K562 (cell line): ENCODE data around the gene RDH11.

Source experiments
- HNRNPLL ChIP-seq: fragments of 200-400 bp; formaldehyde crosslinking; IDR thresholded peaks from 2 replicates; pipeline ENCODE4 v1.6.1; 2017; ENCODE audit warnings: low read length, low read depth, mild to moderate bottlenecking; ENCODE audit not compliant: poor library complexity, severe bottlenecking
- KDM2B ChIP-seq: fragments of 250-450 bp; sonication (Bioruptor Pico); IDR thresholded peaks from 2 replicates; pipeline ENCODE4 v1.8.0; 2021; ENCODE audit warnings: mild to moderate bottlenecking, moderate library complexity
- MAFG ChIP-seq: fragments of 450-650 bp; conservative IDR thresholded peaks from 2 replicates; pipeline ENCODE4 v1.6.1; 2016; ENCODE audit warnings: missing genetic modification characterization, missing compliant biosample characterization
- MGA ChIP-seq: fragments of 450-650 bp; IDR thresholded peaks from 2 replicates; pipeline ENCODE4 v1.6.1; 2016; ENCODE audit warnings: mild to moderate bottlenecking, moderate library complexity
- RAD21 ChIP-seq, 2 experiments: fragments of 250-450 bp in 1 of 2; fragments of 450-650 bp in 1 of 2; sonication (Bioruptor Pico) in 1 of 2; formaldehyde crosslinking in 1 of 2; IDR thresholded peaks in 1 of 2; conservative IDR thresholded peaks in 1 of 2; 2 replicates each; pipeline versions ENCODE4 v1.4.0 to v1.8.0; 2020 to 2022; ENCODE audit warnings: mild to moderate bottlenecking in 2 of 2, moderate library complexity in 1 of 2
- ZNF121 ChIP-seq: sonication (generic); formaldehyde crosslinking; conservative IDR thresholded peaks from 2 replicates; pipeline ENCODE4 v1.8.0; 2022; ENCODE audit warnings: missing genetic modification reagents
- ZNF57 ChIP-seq: fragments of 450-650 bp; formaldehyde crosslinking; IDR thresholded peaks from 2 replicates; pipeline ENCODE4 v1.4.0; 2020; ENCODE audit warnings: mild to moderate bottlenecking, moderate library complexity
- TF ChIP-seq, protein P1 (sequence below), 3 experiments: IDR thresholded peaks in 2 of 3; conservative IDR thresholded peaks in 1 of 3; 2 replicates each; pipeline ENCODE4 v1.5.1; 2011 to 2012; ENCODE audit warnings: low read length in 3 of 3, mild to moderate bottlenecking in 3 of 3, control low read depth in 2 of 3, improper control_type of control experiment in 1 of 3, inconsistent platforms in 1 of 3, low read depth in 1 of 3, mixed read lengths in 1 of 3, moderate library complexity in 1 of 3; ENCODE audit not compliant: insufficient read depth in 2 of 3

- TF ChIP-seq, protein P1, sequence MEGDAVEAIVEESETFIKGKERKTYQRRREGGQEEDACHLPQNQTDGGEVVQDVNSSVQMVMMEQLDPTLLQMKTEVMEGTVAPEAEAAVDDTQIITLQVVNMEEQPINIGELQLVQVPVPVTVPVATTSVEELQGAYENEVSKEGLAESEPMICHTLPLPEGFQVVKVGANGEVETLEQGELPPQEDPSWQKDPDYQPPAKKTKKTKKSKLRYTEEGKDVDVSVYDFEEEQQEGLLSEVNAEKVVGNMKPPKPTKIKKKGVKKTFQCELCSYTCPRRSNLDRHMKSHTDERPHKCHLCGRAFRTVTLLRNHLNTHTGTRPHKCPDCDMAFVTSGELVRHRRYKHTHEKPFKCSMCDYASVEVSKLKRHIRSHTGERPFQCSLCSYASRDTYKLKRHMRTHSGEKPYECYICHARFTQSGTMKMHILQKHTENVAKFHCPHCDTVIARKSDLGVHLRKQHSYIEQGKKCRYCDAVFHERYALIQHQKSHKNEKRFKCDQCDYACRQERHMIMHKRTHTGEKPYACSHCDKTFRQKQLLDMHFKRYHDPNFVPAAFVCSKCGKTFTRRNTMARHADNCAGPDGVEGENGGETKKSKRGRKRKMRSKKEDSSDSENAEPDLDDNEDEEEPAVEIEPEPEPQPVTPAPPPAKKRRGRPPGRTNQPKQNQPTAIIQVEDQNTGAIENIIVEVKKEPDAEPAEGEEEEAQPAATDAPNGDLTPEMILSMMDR (IDR thresholded peaks at IDR 0.05 in 2 of 3, conservative IDR thresholded peaks at IDR 0.05 in 1 of 3; ENCODE audit: insufficient read depth in 2 of 3, low read depth in 1 of 3, low read length in 3 of 3), result no peak
- TF ChIP-seq HNRNPLL (no peak), MGA (no peak), KDM2B (no peak), ZNF121 (CRISPR knock-in tag) (no peak), ZNF57 (CRISPR knock-in tag) (no peak), RAD21 (CRISPR knock-in tag; conservative IDR thresholded peaks at IDR 0.05 in 1 of 2, IDR thresholded peaks at IDR 0.05 in 1 of 2) (no peak), MAFG (tag) (no peak)
These were observed 40.0 kb upstream of the RDH11 start for GRCh38 chr14:67735336-67736147.
